Epithelial cell of proximal tubule (primary cell): ENCODE results near the gene GPR26. TPM values are rescaled to one million over a fixed set of nuclear protein-coding genes. Genes with fewer than 3 reads are reported as not detected.

ENCODE experiments used
- DNase-seq: peaks from one replicate; pipeline ENCODE4 v3.0.0-alpha.2; 2011; ENCODE audit warnings: low read depth
- H3K4me3 ChIP-seq: 2 replicates; pipeline ENCODE4 v1.5.1; 2011; ENCODE audit warnings: low read depth, mild to moderate bottlenecking, low read length
- total RNA-seq: library from RNA; depleted of rRNA; stranded (reverse); fragments of >200 nt; gene quantifications from 2 replicates; pipeline ENCODE4 v1.2.3, GENCODE V29; 2015
- TF ChIP-seq, protein P1 (sequence below): conservative IDR thresholded peaks from 2 replicates; pipeline ENCODE4 v1.5.1; 2012; ENCODE audit warnings: low read depth, mild to moderate bottlenecking, low read length

Gene GPR26
- total RNA-seq, 1 donor from 2014 or later: not detected

DNA sequence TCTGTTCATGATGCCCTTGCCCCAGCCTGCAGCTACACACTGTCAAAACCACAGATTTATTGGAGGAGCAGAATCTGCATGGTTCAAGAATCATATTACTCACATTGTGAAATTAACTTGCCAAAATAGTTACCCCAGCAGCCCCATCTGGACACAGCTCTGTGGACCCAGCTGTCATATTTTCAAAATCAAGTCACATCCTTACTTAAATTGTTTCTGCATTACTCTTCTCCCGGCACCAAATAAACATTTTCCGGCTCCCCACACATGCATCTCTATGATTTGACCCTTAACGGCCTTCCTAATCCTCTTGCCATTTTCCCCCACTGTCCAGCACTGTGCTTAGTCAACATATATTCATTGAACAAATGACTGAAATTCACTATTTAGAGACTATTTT is 43.8 kb upstream of the GPR26 start:
- DNase-seq: no peak
- no peak overlapping the region for H3K4me3 ChIP-seq
- TF ChIP-seq, protein P1, sequence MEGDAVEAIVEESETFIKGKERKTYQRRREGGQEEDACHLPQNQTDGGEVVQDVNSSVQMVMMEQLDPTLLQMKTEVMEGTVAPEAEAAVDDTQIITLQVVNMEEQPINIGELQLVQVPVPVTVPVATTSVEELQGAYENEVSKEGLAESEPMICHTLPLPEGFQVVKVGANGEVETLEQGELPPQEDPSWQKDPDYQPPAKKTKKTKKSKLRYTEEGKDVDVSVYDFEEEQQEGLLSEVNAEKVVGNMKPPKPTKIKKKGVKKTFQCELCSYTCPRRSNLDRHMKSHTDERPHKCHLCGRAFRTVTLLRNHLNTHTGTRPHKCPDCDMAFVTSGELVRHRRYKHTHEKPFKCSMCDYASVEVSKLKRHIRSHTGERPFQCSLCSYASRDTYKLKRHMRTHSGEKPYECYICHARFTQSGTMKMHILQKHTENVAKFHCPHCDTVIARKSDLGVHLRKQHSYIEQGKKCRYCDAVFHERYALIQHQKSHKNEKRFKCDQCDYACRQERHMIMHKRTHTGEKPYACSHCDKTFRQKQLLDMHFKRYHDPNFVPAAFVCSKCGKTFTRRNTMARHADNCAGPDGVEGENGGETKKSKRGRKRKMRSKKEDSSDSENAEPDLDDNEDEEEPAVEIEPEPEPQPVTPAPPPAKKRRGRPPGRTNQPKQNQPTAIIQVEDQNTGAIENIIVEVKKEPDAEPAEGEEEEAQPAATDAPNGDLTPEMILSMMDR: no peak

DNA sequence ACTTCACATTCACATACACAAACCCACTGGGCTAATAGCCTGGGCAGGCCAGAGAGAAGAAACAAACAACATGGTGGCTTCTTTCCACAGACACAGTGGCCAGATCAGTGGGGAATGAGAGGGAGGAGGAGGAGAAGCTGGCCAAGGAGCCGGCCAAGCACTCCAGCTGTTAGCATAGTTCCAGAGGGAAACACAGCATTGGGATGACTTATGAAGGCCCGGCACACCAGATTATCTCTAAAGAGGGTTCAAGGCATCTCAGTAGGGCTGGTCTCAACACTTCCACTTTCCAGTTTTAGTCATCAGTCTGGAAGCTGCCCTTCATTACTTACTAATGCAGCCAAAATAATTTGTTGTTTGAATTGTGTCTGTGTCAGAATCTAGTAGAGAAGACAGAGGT is 42.1 kb upstream of the GPR26 start:
- TF ChIP-seq, protein P1: no peak
- H3K4me3 ChIP-seq: no peak overlapping the region
- no peak for DNase-seq

DNA sequence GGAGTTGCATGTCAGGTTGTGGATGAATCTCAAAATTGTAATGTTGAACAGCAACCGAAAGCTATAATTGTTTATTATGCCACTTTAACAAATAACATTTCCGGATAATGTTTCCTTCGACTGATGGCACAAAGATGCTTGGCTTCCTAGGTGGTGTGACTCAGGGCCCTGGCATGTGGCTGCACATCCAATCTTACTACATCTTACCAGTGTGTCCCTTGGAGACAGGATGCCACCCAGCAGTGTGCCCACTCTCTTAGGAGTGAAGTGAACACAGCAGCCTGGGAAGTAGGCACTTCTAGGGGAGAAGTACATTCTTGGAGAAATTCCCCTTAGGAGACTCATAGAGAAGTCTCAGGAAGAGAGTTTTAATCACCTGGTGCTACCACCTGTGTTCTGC is 33.0 kb upstream of the GPR26 start:
- TF ChIP-seq, protein P1: no peak
- H3K4me3 ChIP-seq: no peak overlapping the region
- no peak for DNase-seq

DNA sequence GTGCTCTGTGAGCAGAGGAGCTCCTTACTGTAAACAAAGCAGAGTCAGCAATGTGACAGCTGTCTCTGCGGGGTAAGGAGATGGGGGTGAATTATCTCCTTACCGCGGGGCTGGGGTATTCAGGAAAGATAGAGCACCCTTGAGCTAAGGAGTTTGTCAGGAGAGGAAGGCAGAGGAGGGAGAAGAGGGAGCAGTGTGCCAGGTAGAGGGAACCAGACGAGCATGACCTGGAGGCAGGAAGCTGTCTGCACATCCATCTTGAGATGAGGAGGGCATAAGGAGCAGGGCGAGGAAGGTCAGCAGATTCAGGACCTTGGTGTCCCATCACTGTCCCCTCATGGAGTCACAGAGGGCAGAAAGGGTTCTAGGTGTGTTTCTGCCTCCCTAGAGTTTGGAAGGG is 32.5 kb upstream of the GPR26 start:
- TF ChIP-seq, protein P1: no peak

DNA sequence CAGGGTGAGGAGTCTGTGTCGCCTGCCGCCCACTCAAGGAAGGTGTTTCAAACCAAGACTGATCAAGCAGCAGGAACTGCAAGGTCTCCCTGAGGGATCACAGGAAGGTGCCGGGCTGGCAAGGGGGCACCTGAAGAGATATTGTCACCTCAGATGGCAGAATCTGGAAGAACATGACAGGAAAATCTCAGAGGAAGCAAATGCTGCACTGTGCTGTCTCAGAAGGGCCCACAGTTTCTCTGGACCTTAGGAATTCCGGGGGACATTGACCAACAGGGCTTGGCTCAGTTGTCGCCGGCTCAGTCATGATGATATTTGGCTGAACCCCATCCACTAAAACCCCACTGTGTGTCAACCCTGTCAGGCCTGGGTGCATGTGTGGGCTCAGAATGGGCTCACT is 31.9 kb upstream of the GPR26 start:
- no peak overlapping the region for H3K4me3 ChIP-seq
- TF ChIP-seq, protein P1: no peak
- no peak for DNase-seq

More for the DNA sequence above, 32.5 kb upstream of the GPR26 start:
- no peak for DNase-seq
- H3K4me3 ChIP-seq: no peak overlapping the region

DNA sequence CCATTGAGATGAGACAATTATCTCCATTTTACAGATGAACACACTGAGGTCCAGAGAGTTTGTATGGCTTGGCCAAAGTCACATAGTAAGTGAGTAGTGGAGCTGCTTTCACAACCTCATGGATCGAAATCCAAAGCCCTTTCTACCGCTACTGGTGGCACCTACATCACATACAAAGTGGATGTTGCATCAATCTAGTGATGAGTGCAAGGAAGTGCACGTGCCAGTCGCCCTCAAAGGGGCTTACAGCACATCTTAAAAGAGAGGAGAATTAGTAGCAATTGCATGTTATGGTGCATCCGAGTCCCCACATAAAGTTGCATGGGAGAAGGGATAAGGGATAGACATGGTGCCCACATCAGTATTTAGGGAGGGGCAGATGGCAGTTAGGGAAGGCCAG is 31.0 kb upstream of the GPR26 start:
- TF ChIP-seq, protein P1: no peak
- no peak for DNase-seq
- no peak overlapping the region for H3K4me3 ChIP-seq

DNA sequence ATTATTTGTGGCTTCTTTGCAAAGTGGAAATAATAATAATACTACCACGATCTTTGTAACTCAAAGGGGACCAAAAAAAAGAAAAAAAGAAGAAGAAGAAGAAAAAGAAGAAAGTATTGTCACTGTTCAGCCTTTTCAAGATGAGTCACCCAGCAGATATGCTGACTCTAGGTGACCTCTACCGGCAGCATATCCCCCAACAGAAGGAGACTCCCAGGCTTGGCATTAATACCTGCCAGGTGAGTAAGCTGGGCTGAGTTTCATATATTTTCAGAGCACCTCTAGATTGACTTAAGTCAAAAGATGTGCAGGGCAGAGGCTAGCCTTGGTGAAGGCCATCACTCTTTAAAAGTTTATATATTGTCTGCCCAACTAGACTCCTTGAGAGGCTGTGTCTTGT is 30.4 kb upstream of the GPR26 start:
- no peak overlapping the region for H3K4me3 ChIP-seq
- no peak for DNase-seq
- TF ChIP-seq, protein P1: no peak
